PC-9 (cell line): ENCODE data around the gene ABCA12. TPM values are rescaled to one million over a fixed set of nuclear protein-coding genes. Genes with fewer than 3 reads are reported as not detected.

ENCODE experiments used
- BruUV-seq: library from RNA; stranded (reverse); fragments of 400-500 nt; replicated peaks from 2 replicates; lab custom pipeline; 2021; lab: Mats Ljungman, UMichigan
- CTCF ChIA-PET: fragments of 300-600 bp; sonication (Branson Sonifier 250); formaldehyde crosslinking; loops from one replicate; lab custom pipeline; 2022; ENCODE audit warnings: antibody characterized with exemption; lab: Charles Lee
- POLR2A ChIA-PET: fragments of 300-600 bp; sonication (Branson Sonifier 250); formaldehyde crosslinking; loops from one replicate; lab custom pipeline; 2022; ENCODE audit warnings: antibody characterized with exemption; ENCODE audit not compliant: unreplicated experiment; lab: Charles Lee
- DNase-seq, 2 experiments: peaks; one replicate each; pipeline versions ENCODE4 v3.0.0 to v3.0.0-alpha.2; 2015 to 2022; ENCODE audit warnings: mixed read lengths in 1 of 2
- H2AFZ ChIP-seq: fragments of 200-600 bp; sonication (generic); 2 replicates; pipeline ENCODE4 v1.8.1; 2017; ENCODE audit warnings: antibody characterized with exemption
- H3F3A ChIP-seq: fragments of 200-600 bp; sonication (generic); 2 replicates; pipeline ENCODE4 v1.8.1; 2017; ENCODE audit warnings: antibody characterized with exemption, mild to moderate bottlenecking, low read depth; ENCODE audit not compliant: insufficient read depth
- H3K27ac ChIP-seq: fragments of 200-600 bp; sonication (generic); 2 replicates; pipeline ENCODE4 v1.6.1; 2016; ENCODE audit warnings: mixed run types
- H3K27me3 ChIP-seq: fragments of 200-600 bp; sonication (generic); 2 replicates; pipeline ENCODE4 v1.6.1; 2016; ENCODE audit warnings: low read depth, mixed run types; ENCODE audit not compliant: insufficient read depth
- H3K36me3 ChIP-seq: fragments of 200-600 bp; sonication (generic); 2 replicates; pipeline ENCODE4 v1.6.1; 2016; ENCODE audit warnings: low read depth, mixed run types
- H3K4me1 ChIP-seq: fragments of 200-600 bp; sonication (generic); replicated peaks from 2 replicates; pipeline ENCODE4 v1.6.1; 2016; ENCODE audit warnings: mixed run types; ENCODE audit not compliant: insufficient read depth
- H3K4me2 ChIP-seq: fragments of 200-600 bp; sonication (generic); 2 replicates; pipeline ENCODE4 v1.6.1; 2017; ENCODE audit warnings: mixed run types
- H3K4me3 ChIP-seq: fragments of 200-600 bp; sonication (generic); 2 replicates; pipeline ENCODE4 v1.6.1; 2016; ENCODE audit warnings: mixed run types
- H3K79me2 ChIP-seq: fragments of 200-600 bp; sonication (generic); 2 replicates; pipeline ENCODE4 v1.6.1; 2017; ENCODE audit warnings: low read depth, mixed run types
- H3K9me2 ChIP-seq: fragments of 200-600 bp; sonication (generic); 2 replicates; pipeline ENCODE4 v1.8.1; 2017; ENCODE audit warnings: mild to moderate bottlenecking; ENCODE audit not compliant: insufficient read depth
- H3K9me3 ChIP-seq: fragments of 200-600 bp; sonication (generic); 2 replicates; pipeline ENCODE4 v1.8.1; 2016; ENCODE audit warnings: low read depth; ENCODE audit not compliant: insufficient read depth
- H4K20me1 ChIP-seq: fragments of 200-600 bp; sonication (generic); 2 replicates; pipeline ENCODE4 v1.8.1; 2017; ENCODE audit not compliant: insufficient read depth
- EZH2 ChIP-seq: fragments of 200-600 bp; sonication (generic); IDR thresholded peaks from 2 replicates; pipeline ENCODE4 v1.8.0; 2017; ENCODE audit warnings: antibody characterized with exemption, low read depth
- intact Hi-C: fragments of 100-400 bp; cut with micrococcal nuclease; formaldehyde crosslinking; loops from one replicate; pipeline ENCODE4 v1.10.0; 2022; ENCODE audit not compliant: unreplicated experiment
- total RNA-seq: library from RNA; stranded (reverse); gene quantifications from 2 replicates; pipeline ENCODE4 v1.2.3, GENCODE V29; 2021
- TF ChIP-seq, protein P1 (sequence below): fragments of 200-600 bp; sonication (generic); conservative IDR thresholded peaks from 2 replicates; pipeline ENCODE4 v1.6.1; 2017; ENCODE audit warnings: mixed run types, antibody characterized with exemption, mild to moderate bottlenecking, moderate library complexity

The ABCA12 gene
- total RNA-seq, 1 experiment from 2014 or later = 2.0 TPM

DNA sequence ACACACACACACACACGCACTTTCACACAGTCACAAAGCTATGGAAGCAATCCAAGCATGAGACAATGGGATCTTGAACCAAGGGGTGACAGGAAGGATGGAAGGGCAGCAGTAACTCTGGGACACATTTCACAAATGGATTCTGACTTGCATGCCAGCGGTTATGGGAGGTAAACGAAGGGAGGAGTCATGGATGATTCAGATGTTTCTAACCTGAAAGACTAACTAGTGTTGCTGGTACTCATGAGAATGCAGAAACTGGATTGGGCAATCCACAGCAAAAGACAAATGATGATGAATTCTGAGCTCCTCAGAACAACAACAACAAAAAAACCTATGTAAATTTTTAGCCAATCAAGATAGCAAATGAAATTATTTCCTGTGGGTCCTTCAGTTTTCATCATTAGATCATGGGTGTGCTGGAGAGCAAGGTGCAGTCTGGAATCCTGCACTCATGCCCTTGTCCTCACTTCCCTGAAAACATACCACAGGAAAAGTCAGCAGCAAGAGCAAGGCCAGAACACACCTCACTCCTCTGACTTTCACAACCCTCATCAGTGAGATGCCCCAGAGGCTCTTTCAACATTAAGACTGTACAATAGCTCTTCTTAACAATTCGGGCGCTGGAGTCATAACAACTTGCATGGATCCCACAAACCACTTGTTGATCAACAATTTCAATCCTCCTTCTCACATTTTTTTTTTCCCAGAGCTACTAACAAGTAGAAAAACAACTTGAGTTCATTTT, 32.6 kb downstream of the ABCA12 start:
- no peak for TF ChIP-seq EZH2
- TF ChIP-seq, protein P1, sequence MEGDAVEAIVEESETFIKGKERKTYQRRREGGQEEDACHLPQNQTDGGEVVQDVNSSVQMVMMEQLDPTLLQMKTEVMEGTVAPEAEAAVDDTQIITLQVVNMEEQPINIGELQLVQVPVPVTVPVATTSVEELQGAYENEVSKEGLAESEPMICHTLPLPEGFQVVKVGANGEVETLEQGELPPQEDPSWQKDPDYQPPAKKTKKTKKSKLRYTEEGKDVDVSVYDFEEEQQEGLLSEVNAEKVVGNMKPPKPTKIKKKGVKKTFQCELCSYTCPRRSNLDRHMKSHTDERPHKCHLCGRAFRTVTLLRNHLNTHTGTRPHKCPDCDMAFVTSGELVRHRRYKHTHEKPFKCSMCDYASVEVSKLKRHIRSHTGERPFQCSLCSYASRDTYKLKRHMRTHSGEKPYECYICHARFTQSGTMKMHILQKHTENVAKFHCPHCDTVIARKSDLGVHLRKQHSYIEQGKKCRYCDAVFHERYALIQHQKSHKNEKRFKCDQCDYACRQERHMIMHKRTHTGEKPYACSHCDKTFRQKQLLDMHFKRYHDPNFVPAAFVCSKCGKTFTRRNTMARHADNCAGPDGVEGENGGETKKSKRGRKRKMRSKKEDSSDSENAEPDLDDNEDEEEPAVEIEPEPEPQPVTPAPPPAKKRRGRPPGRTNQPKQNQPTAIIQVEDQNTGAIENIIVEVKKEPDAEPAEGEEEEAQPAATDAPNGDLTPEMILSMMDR = no peak
- Histone ChIP-seq H3K4me2 (no peak overlapping the region), H3K27me3 (no peaks in the 10 kb centered on the region), H3K9me2 (no peaks in the 10 kb centered on the region), H2AFZ (no peak overlapping the region), H3K79me2 (no peaks in the 10 kb centered on the region), H3F3A (no peaks in the 10 kb centered on the region; the same call in 1 of the 2 replicates), H3K27ac (0 out of 2 replicates have a peak overlapping the region, but pooled peaks have one; percentile 0), H3K36me3 (no peaks in the 10 kb centered on the region), H3K4me1 (no peaks in the 10 kb centered on the region), H3K9me3 (no peaks in the 10 kb centered on the region), H4K20me1 (no peaks in the 10 kb centered on the region), H3K4me3 (no peak overlapping the region)
- ChIA-PET POLR2A (no interaction called here), CTCF (no interaction called here)
- intact Hi-C loops = no loop called here
- no TSS peak for BruUV-seq
- DNase-seq = peak; percentile 8 to 65

GRCh38 chr2:215104226-215104625, 34.2 kb downstream of the ABCA12 start:
- no TSS peak for BruUV-seq
- Histone ChIP-seq H3K36me3 (no peaks in the 10 kb centered on the region), H3F3A (no peaks in the 10 kb centered on the region; the same call in 1 of the 2 replicates), H3K4me2 (no peak overlapping the region), H3K4me3 (no peak overlapping the region), H3K79me2 (no peaks in the 10 kb centered on the region), H3K4me1 (no peaks in the 10 kb centered on the region), H3K27me3 (no peaks in the 10 kb centered on the region), H3K9me2 (no peaks in the 10 kb centered on the region), H3K9me3 (no peaks in the 10 kb centered on the region), H4K20me1 (no peaks in the 10 kb centered on the region), H3K27ac (no peak overlapping the region), H2AFZ (no peak overlapping the region)
- DNase-seq = no peak
- ChIA-PET CTCF (no interaction called here), POLR2A (no interaction called here)
- TF ChIP-seq, protein P1 = no peak
- no peak for TF ChIP-seq EZH2
- intact Hi-C loops = no loop called here

- no peaks in the 10 kb centered on the region for H3F3A ChIP-seq
- no peak overlapping the region for H2AFZ ChIP-seq
- H3K4me2 ChIP-seq = no peak overlapping the region
- no peak for DNase-seq
- H3K36me3 ChIP-seq = no peaks in the 10 kb centered on the region
- no peaks in the 10 kb centered on the region for H3K79me2 ChIP-seq
- H3K4me3 ChIP-seq = no peak overlapping the region
- ChIA-PET POLR2A (no interaction called here), CTCF (no interaction called here)
- no peaks in the 10 kb centered on the region for H3K4me1 ChIP-seq
- no TSS peak for BruUV-seq
- H3K9me3 ChIP-seq = no peaks in the 10 kb centered on the region
- TF ChIP-seq, protein P1 = no peak
- TF ChIP-seq EZH2 = no peak
- intact Hi-C loops = no loop called here
- no peaks in the 10 kb centered on the region for H3K27me3 ChIP-seq
- no peak overlapping the region for H3K27ac ChIP-seq
- H4K20me1 ChIP-seq = no peaks in the 10 kb centered on the region
- no peaks in the 10 kb centered on the region for H3K9me2 ChIP-seq
Measured at GRCh38 chr2:215098875-215099274, 39.6 kb downstream of the ABCA12 start.
